ENCODE data around the gene SIDT2.

- TF ChIP-seq, protein P1, sequence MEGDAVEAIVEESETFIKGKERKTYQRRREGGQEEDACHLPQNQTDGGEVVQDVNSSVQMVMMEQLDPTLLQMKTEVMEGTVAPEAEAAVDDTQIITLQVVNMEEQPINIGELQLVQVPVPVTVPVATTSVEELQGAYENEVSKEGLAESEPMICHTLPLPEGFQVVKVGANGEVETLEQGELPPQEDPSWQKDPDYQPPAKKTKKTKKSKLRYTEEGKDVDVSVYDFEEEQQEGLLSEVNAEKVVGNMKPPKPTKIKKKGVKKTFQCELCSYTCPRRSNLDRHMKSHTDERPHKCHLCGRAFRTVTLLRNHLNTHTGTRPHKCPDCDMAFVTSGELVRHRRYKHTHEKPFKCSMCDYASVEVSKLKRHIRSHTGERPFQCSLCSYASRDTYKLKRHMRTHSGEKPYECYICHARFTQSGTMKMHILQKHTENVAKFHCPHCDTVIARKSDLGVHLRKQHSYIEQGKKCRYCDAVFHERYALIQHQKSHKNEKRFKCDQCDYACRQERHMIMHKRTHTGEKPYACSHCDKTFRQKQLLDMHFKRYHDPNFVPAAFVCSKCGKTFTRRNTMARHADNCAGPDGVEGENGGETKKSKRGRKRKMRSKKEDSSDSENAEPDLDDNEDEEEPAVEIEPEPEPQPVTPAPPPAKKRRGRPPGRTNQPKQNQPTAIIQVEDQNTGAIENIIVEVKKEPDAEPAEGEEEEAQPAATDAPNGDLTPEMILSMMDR (CRISPR knock-in tag; IDR thresholded peaks at IDR 0.05), result no peak
- no peak for TF ChIP-seq ZBTB33 (CRISPR knock-in tag; IDR thresholded peaks at IDR 0.05)
- no peak for TF ChIP-seq EZH2 (conservative IDR thresholded peaks at IDR 0.05; ENCODE audit: low read depth, low read length)
- TF ChIP-seq, protein P2, sequence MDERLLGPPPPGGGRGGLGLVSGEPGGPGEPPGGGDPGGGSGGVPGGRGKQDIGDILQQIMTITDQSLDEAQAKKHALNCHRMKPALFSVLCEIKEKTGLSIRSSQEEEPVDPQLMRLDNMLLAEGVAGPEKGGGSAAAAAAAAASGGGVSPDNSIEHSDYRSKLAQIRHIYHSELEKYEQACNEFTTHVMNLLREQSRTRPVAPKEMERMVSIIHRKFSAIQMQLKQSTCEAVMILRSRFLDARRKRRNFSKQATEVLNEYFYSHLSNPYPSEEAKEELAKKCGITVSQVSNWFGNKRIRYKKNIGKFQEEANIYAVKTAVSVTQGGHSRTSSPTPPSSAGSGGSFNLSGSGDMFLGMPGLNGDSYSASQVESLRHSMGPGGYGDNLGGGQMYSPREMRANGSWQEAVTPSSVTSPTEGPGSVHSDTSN (CRISPR knock-in tag; IDR thresholded peaks at IDR 0.05), result no peak
- TF ChIP-seq SP5 (CRISPR knock-in tag; IDR thresholded peaks at IDR 0.05; ENCODE audit: borderline replicate concordance, low read depth), result no peak
- no peak for TF ChIP-seq STAT5B (CRISPR knock-in tag; IDR thresholded peaks at IDR 0.05)
- TF ChIP-seq REST (IDR thresholded peaks at IDR 0.05; ENCODE audit: borderline replicate concordance in 1 of 2, low read depth in 1 of 2, low read length in 2 of 2), result no peak
Measured at GRCh38 chr11:117188620-117189081, 10.1 kb downstream of the SIDT2 start.

Data from HepG2 (cell line).